ENCODE results near the gene MYO5A.
"Not testable (repeated sequence)": the region's sequence is repeated elsewhere in the genome, so short reads cannot be mapped to it uniquely, and the experiment has no call there.

The MYO5A gene

DNA sequence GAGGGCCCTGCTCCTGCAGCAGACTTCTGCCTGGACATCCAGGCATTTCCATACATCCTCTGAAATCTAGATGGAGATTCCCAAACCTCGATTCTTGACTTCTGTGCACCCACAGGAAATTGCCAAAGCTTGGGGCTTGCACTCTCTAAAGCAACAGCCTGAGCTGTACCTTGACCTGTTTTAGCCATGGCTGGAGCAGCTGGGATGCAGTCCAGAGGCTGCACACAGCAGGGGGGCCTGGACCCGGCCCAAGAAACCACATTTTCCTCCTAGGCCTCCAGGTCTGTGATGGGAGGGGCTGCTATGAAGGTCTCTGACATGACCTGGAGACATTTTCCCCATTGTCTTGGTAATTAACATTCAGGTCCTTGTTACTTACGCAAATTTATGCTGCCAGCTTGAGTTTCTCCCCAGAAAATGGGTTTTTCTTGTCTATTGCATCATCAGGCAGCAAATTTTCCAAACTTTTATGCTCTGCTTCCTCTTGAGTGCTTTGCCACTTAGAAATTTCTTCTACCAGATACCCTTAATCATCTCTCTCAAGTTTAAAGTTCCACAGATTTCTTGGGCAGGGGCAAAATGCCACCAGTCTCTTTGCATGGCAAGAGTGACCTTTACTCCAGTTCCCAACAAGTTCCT, 11.8 kb upstream of the MYO5A start:
- DNase-seq (ENCODE audit: low read depth): no peak

DNA sequence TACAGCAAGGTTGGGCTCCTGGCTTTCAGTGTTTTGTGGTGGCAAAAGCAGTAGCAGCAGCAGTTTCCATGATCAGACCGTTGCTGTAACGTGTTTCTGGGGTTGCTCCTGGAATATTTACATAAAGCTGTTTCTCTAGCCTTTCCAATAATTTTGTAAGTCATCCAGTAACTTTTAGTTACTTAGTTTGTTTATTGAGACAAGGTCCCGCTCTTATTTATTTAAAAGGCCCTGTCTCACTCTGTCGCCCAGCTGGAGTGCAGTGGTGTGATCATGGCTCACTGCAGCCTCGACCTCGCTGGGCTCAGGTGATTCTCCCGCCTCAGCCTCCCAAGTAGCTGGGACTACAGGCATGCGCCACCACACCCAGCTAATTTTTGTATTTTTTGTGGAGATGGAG, 8.8 kb upstream of the MYO5A start:
- no peak for DNase-seq (ENCODE audit: low read depth)

DNA sequence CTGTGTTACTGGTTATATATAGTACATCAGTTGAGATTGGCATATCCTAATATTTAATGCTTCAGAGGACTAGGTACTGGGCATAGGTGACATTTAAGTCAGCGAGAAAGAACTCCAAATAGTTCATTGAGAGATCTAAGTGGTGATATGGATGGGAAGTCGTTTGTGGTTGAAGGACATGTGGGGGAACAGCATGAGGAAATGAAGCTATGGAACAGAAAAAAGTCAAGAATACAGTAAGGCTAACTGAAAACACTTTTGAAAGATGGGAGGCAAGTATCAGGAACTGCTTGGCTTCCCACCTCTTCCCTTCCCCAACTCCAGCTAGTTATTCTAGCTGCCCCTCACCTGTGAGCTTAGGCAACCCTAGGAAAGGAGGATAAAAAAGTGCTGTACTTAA, 3.7 kb upstream of the MYO5A start:
- no peak for DNase-seq (ENCODE audit: low read depth)

DNA sequence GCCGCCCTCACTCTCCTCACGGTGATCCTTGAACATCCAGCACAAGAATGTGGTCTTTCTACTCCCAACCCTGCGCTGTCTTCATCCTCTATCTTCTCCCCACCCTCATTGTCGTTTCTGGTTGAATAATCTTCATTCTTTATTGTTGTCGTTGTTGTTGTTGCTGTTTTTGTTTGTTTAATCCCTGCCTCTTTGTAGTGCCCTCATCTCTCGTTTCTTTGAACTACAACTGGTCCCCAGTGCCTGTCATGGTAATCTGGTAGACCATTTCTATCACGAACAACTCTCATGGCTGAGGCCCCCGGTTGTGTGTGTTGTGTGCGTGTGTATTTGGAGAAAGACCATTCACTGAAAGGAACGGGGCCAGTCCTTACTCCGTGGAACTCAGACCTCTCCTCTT, 1.3 kb upstream of the MYO5A start:
- DNase-seq (ENCODE audit: low read depth): no peak

DNA sequence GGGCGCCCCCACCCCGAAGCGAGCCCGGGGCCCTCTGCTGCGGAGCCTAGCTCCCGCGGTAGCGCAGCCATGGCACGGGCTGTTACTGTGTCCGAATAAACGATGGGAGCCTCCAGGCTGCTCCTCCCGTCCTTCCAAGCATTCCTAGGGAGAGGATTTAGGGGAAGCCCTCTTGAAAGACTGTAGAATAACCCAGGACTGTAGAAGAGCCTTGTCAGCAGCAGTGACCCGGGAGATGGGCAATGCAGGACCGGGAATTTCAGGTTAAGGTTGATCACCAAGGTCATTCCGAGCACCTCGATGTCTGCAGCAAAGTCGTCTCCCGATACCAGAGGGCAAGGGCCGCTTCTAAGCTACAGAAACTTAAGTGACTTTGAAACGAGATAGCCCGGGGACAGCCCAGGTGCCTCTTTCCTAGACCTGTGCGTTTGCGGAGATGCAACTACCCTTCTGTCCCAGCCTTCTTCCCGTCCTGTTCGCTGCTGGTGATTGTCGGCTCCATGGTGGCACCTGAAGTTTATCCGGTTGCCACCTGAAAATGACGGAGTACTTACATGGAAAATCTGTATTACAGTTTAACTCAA, 753 bp upstream of the MYO5A start:
- peak; percentile 1 for DNase-seq (ENCODE audit: low read depth)

DNA sequence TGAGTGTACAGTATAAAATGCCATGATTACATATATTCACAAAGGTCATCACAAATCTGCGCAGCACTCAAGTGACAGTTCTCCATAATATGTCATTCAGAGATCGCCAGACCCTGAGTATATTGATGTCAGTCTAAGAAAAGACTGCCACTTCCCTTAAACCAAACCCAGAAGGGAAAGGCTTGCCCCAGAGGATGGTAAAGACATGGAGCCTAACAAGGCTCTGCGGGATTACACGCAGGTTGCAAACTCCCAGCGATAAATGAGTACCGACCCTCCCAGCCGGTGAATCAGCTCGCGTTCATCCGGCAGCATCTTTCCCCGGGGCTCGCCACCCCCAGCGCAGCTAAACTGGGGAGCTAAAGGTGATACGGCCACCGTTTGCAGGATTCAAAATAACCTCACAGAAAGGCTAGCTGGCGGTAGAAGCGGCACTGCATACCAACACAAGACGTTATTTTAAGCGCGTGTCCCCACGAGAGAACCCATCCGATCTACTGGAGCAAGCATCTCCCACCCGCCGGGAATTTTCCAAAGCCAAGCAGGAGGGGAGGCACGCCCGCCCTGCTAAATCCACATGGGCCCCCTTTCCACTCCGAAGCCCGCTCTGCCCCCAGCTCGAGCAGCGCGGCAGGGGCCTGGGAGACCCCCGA, 643 bp downstream of the MYO5A start:
- DNase-seq (ENCODE audit: low read depth): peak; percentile 21

DNA sequence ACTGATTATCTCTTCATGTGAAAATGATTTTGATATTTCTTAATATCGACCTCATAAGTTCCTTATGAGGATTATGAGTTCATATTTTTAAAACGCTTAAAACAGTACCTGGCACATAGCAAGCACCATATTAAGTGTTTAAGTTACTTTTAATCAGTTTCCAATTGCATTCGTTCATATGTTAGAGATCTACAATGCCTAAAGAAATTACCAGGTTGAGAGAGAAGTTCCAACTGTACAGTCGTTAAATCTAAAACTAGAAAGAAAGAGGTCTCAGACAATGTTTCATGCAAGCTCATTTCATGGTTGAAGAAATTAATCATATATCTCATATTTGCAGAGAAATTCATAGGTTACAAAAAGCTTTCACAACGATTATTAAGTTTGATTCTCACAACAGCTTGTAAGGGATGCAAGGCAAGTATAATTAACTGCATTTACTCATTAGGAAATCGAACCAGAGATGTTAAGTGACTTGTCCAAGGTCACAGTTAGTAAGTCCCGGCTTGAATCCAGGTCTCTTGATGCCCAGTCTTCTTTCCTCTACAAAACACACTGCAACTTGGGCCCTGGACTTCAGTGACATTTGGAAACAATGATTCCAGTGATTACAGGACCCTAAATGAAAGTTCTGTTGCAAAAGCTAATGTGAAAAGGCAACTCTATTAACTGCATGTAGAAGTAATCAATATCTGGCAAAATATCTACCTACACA, 1.3 kb downstream of the MYO5A start:
- DNase-seq (ENCODE audit: low read depth): no peak

DNA sequence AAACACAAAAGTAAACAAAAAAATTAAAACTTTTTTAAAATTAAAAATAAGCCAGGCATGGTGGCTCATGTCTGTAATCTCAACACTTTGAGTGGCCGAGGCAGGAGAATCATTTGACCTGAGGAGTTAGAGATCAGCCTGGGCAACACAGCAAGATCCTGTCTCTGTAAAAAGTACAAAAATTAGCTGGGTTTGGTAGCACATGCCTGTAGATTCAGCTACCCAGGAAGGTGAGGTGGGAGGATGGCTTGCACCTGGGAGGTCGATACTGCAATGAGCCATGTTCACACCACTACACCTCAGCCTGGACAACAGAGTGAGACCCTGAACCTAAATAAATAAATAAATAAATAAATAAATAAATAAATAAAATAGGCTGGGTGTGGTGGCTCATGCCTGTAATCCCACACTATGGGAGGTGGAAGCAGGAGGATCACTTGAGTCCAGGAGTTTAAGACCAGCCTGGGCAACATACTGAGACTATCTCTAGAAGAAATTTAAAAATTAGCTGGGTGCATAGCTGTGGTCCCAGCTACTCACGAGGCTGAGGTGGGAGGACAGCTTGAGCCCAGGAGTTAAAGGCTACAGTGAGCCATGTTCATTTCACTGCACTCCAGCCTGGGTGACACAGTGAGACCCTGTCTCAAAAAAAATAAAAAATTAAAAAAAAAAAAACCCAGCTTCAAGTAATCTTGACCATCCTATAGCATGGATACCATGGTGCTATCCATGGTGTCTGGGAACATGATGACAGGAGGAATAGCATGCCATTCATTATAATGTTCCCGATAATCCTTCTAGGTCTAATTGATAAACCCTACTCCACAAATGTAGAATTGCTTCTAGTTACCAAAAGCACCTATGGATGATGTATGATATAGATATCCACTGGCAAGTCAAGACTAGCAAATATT, 4.2 kb downstream of the MYO5A start:
- DNase-seq (ENCODE audit: low read depth): no peak

DNA sequence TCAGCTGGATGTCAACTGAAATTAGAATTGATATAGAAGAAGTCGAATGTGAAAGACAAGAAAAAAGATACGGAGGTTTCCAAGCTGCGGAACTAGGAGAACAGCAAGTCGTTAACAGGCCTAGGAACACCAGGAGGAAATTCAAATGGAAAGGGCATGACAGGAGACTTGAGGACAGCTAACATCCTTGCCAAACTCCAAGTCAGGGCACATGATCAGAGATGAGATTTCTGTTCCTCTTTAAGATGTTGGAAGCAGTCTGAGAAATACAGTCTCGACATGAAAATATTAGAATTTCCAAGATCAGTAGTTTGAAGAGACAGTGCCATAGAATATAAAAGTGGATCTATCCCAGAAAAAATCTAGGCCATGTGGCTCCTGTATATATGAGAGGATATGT, 5.0 kb downstream of the MYO5A start:
- no peak for DNase-seq (ENCODE audit: low read depth)

DNA sequence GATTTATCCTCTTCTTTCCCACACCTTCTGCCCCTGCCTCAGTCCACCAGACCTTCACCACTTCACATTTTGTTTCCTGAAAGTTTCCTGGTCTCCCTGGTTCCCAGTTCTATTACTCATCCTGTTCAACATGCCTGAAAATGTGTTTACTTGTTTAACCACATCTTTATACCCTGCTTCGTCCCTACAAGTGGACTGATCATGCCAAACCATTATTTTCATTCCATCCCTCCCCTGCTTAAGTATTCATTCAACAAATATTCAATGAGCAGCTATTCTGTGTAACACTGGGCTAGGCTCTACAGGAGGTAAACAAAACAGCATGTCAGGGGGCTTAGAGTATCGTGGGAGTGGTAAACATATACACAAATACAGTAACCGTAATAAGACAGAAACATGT, 5.5 kb downstream of the MYO5A start:
- DNase-seq (ENCODE audit: low read depth): no peak

DNA sequence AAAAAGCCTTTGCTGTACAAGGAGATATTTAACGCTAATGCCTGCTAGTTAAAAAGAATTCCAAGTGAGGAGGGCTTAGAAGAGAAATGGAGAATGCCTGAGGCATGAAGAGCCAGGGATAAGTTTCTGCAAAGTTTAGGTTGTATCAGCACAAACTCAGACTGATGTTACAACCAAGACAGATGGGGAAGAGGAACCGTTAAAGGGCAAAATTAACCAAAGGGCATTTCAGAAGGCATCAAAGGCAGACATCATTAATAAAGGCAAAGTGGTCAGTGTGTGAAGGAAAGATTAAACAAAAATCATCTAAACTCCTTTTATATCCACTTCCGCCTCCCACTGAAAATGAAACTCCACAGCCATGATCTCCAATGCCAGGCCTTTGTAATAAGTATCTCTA, 7.0 kb downstream of the MYO5A start:
- DNase-seq (ENCODE audit: low read depth): no peak

DNA sequence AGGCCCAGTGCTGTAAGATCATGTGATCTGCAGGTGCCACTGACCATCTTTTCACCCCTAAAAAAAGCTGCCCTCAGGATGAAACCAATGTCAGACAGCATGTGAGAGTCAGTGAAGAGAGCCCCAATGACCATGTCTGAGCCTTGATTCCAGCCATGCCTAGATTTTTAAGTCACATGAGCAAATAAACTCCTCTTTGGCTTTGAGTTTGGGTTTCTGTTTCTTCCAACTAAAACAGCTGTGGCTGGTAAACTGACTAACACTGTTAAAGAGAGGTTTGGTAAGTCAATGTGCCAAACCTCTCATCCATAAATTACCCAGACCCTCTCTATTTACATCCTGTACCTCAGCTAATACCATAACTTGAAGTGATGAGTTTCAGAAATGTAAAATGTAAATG, 8.3 kb downstream of the MYO5A start:
- DNase-seq (ENCODE audit: low read depth): no peak

DNA sequence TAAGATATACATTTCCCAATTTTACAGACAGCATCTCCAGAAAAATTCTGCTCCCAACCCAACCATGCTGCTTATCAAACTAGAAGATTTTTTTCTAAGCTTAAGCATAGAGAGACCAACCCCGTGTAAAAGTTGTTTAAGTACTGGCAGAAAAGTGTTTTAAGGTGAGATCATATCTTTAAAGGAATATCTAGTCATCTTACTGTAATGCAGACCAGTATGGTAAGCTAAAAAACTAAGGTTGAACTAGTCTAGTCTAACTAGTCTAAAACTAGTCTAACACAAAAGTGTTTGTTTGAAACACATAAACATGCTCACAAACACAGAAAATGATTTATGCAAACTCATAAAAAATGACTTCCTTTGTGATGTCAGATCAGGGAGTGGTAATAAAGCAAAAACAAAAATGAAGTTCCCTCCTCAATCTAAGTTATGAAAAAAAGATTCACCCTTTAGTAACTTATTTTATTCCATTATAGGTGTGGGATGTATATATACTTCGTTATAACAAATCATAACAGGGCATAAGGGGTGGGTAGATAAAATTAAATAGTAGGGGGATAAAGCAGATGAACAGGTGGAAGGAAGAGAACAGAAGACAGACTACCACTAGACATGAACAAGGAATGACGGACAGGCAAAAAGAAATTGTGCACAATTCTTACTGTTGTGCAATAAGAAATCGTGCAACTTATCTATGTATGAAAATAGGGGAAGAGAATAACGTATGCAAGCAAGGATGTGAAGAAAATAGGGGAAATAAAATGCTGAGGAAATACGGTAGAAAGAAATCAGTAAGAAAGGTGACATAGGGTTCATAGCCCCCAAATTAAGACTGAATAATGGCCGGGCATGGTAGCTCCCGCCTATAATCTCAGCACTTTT, 10.0 kb downstream of the MYO5A start:
- no peak for DNase-seq (ENCODE audit: low read depth)

DNA sequence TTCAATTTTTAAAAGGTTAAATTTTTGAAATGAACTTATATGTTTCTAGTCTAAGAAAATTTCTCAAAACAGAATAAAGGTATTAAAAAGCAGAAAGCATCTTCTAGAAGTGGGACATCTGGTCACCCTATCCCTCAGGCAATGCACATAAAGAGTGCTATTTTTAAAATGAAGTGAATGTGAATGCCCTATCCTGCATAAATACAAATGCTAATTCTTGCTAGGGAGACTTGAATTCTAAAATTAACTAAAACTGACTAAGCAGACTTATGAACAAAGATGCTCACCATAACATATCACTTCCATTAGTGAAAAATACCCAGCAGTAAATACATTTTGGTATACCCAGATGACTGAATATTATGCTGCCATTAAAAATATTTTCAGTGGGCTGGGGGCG, 11.7 kb downstream of the MYO5A start:
- DNase-seq (ENCODE audit: low read depth): no peak

DNA sequence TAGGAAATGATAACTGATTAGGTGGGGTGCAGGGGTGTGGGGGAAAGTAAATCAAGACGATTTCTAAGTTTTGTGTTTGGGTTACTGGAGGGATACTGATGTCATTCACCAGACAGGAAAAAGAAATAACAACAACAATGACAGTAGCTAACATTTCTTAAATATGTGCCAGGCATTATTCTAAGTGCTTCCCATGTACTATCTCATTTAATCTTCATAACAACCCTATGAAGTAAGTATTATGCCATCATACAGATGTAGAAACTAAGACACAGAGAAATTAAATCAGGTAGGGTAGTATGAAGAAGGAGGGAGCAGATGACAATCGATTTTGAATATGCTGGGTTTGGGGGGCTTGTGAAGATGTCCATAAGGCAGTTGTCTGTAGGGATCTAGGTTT, 13.3 kb downstream of the MYO5A start:
- no peak for DNase-seq (ENCODE audit: low read depth)

DNA sequence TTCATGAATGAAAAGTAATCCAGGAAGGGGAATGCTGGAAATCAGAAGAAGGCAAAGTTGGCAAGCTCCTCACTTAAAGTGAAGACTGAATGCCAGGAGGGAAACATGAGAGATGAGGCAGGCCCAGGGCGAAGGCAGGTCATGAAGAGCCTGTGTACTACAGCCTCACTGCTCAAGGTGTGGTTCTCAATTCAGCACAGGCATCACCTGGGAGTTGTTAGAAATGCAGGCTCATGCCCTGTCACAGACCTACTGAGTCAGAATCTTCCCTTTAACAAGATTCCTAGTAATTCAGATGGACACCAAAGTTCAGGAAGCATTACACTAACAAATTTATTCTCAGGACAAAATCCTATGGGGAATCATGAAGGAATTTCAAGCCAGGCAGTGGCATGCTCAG, 14.2 kb downstream of the MYO5A start:
- no peak for DNase-seq (ENCODE audit: low read depth)

DNA sequence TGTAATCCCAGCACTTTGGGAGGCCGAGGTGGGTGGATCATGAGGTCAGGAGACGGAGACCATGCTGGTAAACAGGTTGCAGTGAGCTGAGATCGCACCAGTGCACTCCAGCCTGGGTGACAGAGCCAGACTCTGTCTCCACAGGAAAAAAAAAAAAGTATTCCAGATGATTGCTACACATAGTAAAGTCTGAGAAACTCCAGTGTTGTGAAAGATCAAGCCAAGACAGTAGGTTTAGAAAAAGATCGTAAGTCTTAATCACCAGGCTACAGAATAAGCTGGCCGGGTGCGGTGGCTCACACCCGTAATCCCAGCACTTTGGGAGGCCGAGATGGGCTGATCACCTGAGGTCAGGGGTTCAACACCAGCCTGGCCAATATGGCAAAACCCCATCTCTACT, 15.8 kb downstream of the MYO5A start:
- DNase-seq (ENCODE audit: low read depth): not testable (repeated sequence)

DNA sequence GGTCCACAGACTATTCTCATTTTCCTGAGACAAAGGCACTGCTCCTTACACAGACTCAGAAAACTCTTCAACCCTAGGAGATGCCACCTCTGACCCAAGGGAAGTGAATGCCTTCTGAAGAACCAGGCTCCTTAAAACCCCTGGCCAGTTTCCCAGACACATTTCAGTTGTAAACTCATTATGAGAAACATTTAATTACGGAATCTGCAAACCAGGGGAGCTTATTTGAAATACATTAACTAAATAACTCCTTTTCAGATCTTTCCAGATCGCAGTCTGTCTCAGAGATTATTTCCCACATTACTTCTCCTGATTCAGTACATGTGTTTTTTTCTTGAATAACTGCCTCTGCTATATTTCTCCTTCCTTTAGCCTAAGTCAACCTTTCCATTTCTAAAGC, 17.6 kb downstream of the MYO5A start:
- DNase-seq (ENCODE audit: low read depth): no peak

DNA sequence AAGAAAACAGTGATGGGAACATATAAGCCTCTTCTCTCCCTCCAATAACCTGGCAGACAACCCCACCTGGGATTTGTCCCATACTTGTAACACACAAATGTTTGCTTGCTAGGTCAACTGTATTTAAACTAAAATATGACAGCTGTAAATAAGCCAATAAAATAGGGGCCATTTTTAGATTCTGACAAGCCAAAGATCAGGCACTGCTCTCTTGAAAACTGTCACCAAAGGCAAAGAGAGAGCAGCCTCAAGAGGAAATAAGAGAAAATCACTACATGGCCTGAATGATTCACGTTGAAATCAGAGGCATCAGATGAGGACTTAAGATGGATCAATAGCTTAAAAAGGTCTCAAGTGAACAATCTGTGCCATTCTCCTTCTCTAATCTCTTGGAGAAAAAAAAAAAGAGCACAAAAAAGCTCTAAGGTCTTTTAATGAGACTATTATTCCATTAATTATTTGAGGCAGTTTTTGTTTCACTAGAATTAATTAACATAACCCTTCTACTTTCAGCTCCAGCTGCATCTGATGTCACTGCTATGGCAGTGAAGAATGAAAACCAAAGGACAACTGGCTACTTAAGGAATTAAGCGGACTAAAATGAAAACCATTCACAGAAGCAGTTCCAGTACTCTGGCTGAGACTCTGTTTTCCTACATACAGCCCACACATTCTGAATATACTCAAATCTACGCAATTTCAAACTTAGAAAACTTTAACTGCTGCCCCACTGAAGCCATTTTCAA, 19.0 kb downstream of the MYO5A start:
- DNase-seq (ENCODE audit: low read depth): no peak

DNA sequence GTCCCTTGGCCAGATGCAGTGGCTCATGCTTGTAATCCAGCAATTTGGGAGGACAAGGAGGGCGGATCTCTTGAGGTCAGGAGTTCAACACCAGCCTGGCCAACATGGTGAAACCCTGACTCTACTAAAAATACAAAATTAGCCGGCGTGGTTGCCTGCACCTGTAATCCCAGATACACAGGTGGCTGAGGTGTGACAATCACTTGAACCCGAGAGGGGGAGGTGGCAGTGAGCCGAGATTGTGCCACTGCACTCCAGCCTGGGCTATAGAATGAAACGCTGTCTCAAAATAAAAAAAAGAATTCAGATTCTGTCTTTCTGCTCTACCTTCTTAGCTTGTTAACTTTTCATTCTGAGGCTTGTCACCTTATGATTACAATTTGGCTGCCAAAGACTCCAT, 22.1 kb downstream of the MYO5A start:
- DNase-seq (ENCODE audit: low read depth): no peak

Measured in activated T-helper 1 cell treated with Interleukin-2 at 50 U/mL for 16 hours (primary cell).